ENCODE results near the gene MYO16.

The MYO16 gene

DNA sequence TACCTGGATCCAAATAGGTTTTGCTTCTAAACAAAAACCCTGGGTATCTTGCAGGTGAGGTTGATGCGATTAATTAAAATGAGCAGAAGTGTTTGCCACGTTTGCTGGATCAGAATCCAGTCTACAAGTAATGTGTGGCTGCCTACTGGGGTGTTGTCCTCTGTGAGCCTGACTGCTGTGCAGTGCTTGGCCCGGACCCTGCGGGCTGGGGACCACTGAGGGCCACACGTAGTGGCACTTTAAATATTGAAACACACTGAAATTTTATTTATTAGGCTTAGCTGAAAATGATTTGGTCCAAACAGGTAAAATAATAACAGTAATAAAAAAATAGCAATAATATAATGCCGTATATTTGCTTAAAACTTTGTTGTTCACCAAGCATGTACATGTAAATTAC lies 338.0 kb downstream of the MYO16 start:
- DNase-seq (ENCODE audit: low read depth) = no peak
- H3K4me3 ChIP-seq (ENCODE audit: low read depth, low read length) = no peak overlapping the region
- TF ChIP-seq, protein P1, sequence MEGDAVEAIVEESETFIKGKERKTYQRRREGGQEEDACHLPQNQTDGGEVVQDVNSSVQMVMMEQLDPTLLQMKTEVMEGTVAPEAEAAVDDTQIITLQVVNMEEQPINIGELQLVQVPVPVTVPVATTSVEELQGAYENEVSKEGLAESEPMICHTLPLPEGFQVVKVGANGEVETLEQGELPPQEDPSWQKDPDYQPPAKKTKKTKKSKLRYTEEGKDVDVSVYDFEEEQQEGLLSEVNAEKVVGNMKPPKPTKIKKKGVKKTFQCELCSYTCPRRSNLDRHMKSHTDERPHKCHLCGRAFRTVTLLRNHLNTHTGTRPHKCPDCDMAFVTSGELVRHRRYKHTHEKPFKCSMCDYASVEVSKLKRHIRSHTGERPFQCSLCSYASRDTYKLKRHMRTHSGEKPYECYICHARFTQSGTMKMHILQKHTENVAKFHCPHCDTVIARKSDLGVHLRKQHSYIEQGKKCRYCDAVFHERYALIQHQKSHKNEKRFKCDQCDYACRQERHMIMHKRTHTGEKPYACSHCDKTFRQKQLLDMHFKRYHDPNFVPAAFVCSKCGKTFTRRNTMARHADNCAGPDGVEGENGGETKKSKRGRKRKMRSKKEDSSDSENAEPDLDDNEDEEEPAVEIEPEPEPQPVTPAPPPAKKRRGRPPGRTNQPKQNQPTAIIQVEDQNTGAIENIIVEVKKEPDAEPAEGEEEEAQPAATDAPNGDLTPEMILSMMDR (conservative IDR thresholded peaks at IDR 0.05; ENCODE audit: low read depth, low read length) = no peak

GRCh38 chr13:108968566-108968965 lies 339.2 kb downstream of the MYO16 start:
- TF ChIP-seq, protein P1 (conservative IDR thresholded peaks at IDR 0.05; ENCODE audit: low read depth, low read length) = no peak
- no peak overlapping the region for H3K4me3 ChIP-seq (ENCODE audit: low read depth, low read length)
- no peak for DNase-seq (ENCODE audit: low read depth)

DNA sequence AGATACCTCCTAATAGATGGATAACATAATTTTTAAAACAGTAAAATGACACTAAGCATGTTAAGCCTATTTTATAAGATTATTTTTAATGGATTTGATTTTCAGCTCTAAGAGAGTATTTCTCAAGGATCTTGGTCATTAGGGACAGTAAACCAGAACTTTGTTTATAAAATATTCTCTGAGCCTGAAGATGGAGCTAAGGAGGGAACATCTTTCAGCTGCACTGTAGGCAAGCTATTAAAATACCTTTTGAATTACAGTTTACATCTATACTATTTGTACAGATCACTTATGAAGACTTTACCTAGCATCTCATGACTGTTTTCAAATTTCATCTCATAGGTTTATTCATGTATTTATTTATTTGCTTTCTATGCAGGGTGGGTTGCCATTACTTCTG lies 345.3 kb downstream of the MYO16 start:
- no peak overlapping the region for H3K4me3 ChIP-seq (ENCODE audit: low read depth, low read length)
- DNase-seq (ENCODE audit: low read depth) = peak; percentile 29
- TF ChIP-seq, protein P1 (conservative IDR thresholded peaks at IDR 0.05; ENCODE audit: low read depth, low read length) = no peak

DNA sequence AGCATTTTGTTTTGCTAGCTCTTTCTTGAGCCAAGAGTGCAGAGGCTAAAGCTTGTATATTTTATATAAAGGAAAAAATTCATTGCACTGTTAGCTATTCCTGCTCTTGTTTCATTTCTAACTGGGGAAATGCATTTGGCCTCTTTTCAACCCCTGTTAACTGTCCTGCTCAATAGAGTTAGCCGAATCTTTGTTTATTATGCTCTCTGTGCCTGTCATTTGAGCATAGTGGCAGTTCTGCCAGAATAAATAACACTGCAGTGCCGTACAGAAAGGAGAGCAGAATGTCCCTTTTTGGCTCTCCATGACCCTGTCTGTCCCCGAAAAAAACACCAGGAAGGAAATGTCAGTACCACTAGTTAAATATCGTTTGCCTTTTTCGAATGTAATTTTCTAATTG lies 350.8 kb downstream of the MYO16 start:
- no peak for DNase-seq (ENCODE audit: low read depth)
- H3K4me3 ChIP-seq (ENCODE audit: low read depth, low read length) = peak overlapping the region; percentile 29
- TF ChIP-seq, protein P1 (conservative IDR thresholded peaks at IDR 0.05; ENCODE audit: low read depth, low read length) = no peak

DNA sequence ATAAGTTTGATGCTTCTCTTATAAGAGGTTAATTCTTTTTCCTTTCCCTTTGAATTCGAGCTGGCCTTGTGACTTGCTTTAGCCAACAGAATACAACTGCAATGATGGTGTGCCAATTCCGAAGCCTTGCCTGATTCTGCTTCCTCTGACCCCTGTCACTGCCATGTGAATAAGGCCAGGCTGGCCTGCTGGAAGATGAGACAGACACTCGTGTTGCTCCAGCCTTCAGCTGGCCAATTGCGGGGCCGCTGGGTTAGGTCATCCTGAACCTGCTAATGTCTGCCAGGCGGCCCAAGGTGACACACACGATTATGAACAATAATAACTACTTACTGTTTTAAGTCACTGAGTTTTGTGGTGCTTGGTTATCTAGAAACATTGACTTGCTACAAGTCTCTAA lies 352.0 kb downstream of the MYO16 start:
- no peak overlapping the region for H3K4me3 ChIP-seq (ENCODE audit: low read depth, low read length)
- DNase-seq (ENCODE audit: low read depth) = no peak
- TF ChIP-seq, protein P1 (conservative IDR thresholded peaks at IDR 0.05; ENCODE audit: low read depth, low read length) = no peak

GRCh38 chr13:108983273-108983672 lies 353.9 kb downstream of the MYO16 start:
- no peak overlapping the region for H3K4me3 ChIP-seq (ENCODE audit: low read depth, low read length)
- DNase-seq (ENCODE audit: low read depth) = no peak
- TF ChIP-seq, protein P1 (conservative IDR thresholded peaks at IDR 0.05; ENCODE audit: low read depth, low read length) = no peak

- H3K4me3 ChIP-seq (ENCODE audit: low read depth, low read length) = no peak overlapping the region
- TF ChIP-seq, protein P1 (conservative IDR thresholded peaks at IDR 0.05; ENCODE audit: low read depth, low read length) = no peak
- no peak for DNase-seq (ENCODE audit: low read depth)
These were observed 355.0 kb downstream of the MYO16 start for GRCh38 chr13:108984251-108984920.
